WTC11 (cell line): ENCODE measurements around the gene SPG21. TPM values are rescaled to one million over a fixed set of nuclear protein-coding genes. Genes with fewer than 3 reads are reported as not detected.

Experiments
- ATAC-seq: fragments of 200-7000 bp; cut with Tn5 transposase; 2 replicates; pipeline ENCODE4 v1.10.0; 2021; ENCODE audit warnings: mild to moderate bottlenecking, moderate library complexity
- CTCF ChIA-PET: fragments of 300-600 bp; sonication (Branson Sonifier 250); formaldehyde crosslinking; loops from one replicate; lab custom pipeline; 2021; ENCODE audit warnings: antibody characterized with exemption; lab: Charles Lee
- POLR2A ChIA-PET: fragments of 350-600 bp; sonication (Branson Sonifier 250); formaldehyde crosslinking; loops from one replicate; lab custom pipeline; 2021; ENCODE audit warnings: antibody characterized with exemption; lab: Charles Lee
- DNase-seq: peaks from one replicate; pipeline ENCODE4 v3.0.0; 2021; ENCODE audit warnings: low spot score
- H3K27ac Mint-ChIP-seq: 2 replicates; pipeline ENCODE4 v1.8.0; 2021; ENCODE audit warnings: mixed read lengths
- H3K27me3 Mint-ChIP-seq: 2 replicates; pipeline ENCODE4 v1.8.0; 2021; ENCODE audit warnings: low read depth, mild to moderate bottlenecking, moderate library complexity, mixed read lengths
- H3K36me3 Mint-ChIP-seq: 2 replicates; pipeline ENCODE4 v1.8.0; 2021; ENCODE audit warnings: mixed read lengths
- H3K4me1 Mint-ChIP-seq: 2 replicates; pipeline ENCODE4 v1.8.0; 2022; ENCODE audit warnings: mixed read lengths
- H3K4me3 Mint-ChIP-seq: 2 replicates; pipeline ENCODE4 v1.8.0; 2021; ENCODE audit warnings: mild to moderate bottlenecking, moderate library complexity, mixed read lengths
- H3K9me3 Mint-ChIP-seq: 2 replicates; pipeline ENCODE4 v1.8.0; 2021; ENCODE audit warnings: mixed read lengths
- ATF1 ChIP-seq: sonication (generic); formaldehyde crosslinking; IDR thresholded peaks from 2 replicates; pipeline ENCODE4 v1.8.1; 2023; ENCODE audit warnings: mild to moderate bottlenecking, moderate library complexity, missing genetic modification reagents
- CREB1 ChIP-seq: sonication (generic); formaldehyde crosslinking; IDR thresholded peaks from 2 replicates; pipeline ENCODE4 v1.8.0; 2023; ENCODE audit warnings: mild to moderate bottlenecking, missing genetic modification reagents
- ELF4 ChIP-seq: sonication (generic); formaldehyde crosslinking; IDR thresholded peaks from 2 replicates; pipeline ENCODE4 v1.8.1; 2022; ENCODE audit warnings: low read depth, mild to moderate bottlenecking, moderate library complexity, missing genetic modification reagents
- EMX1 ChIP-seq: fragments of 250-450 bp; sonication (Bioruptor Pico); IDR thresholded peaks from 2 replicates; pipeline ENCODE4 v1.8.0; 2021; ENCODE audit warnings: mild to moderate bottlenecking
- ETV6 ChIP-seq: sonication (generic); formaldehyde crosslinking; IDR thresholded peaks from 2 replicates; pipeline ENCODE4 v1.8.1; 2022; ENCODE audit warnings: mild to moderate bottlenecking, missing genetic modification reagents
- FOXK1 ChIP-seq: sonication (generic); formaldehyde crosslinking; IDR thresholded peaks from 2 replicates; pipeline ENCODE4 v1.8.0; 2022; ENCODE audit warnings: mild to moderate bottlenecking, moderate library complexity, missing genetic modification reagents
- NR3C1 ChIP-seq: sonication (generic); formaldehyde crosslinking; conservative IDR thresholded peaks from 2 replicates; pipeline ENCODE4 v1.8.1; 2023; ENCODE audit warnings: low read depth, mild to moderate bottlenecking, missing genetic modification reagents
- SMAD3 ChIP-seq: sonication (generic); formaldehyde crosslinking; IDR thresholded peaks from 2 replicates; pipeline ENCODE4 v1.8.0; 2022; ENCODE audit warnings: missing genetic modification reagents, mild to moderate bottlenecking, borderline replicate concordance
- SMAD4 ChIP-seq: sonication (generic); formaldehyde crosslinking; IDR thresholded peaks from 2 replicates; pipeline ENCODE4 v1.8.0; 2022; ENCODE audit warnings: mild to moderate bottlenecking, missing genetic modification reagents
- ZBTB21 ChIP-seq: sonication (generic); formaldehyde crosslinking; IDR thresholded peaks from 2 replicates; pipeline ENCODE4 v1.8.1; 2023; ENCODE audit warnings: mild to moderate bottlenecking, missing genetic modification reagents, borderline replicate concordance
- total RNA-seq: library from RNA; stranded (reverse); gene quantifications from 3 replicates; pipeline ENCODE4 v1.2.3, GENCODE V29; 2021
- TF ChIP-seq, protein P1 (sequence below): sonication (generic); formaldehyde crosslinking; IDR thresholded peaks from 2 replicates; pipeline ENCODE4 v1.8.0; 2023; ENCODE audit warnings: missing genetic modification reagents
- TF ChIP-seq, protein P2 (sequence below): sonication (generic); formaldehyde crosslinking; conservative IDR thresholded peaks from 2 replicates; pipeline ENCODE4 v1.8.1; 2022; ENCODE audit warnings: mild to moderate bottlenecking, missing genetic modification reagents
- TF ChIP-seq, protein P3 (sequence below): fragments of 250-450 bp; sonication (Bioruptor Pico); IDR thresholded peaks from 2 replicates; pipeline ENCODE4 v1.9.0; 2021; ENCODE audit warnings: mild to moderate bottlenecking
- TF ChIP-seq, protein P4 (sequence below): sonication (generic); formaldehyde crosslinking; IDR thresholded peaks from 2 replicates; pipeline ENCODE4 v1.8.0; 2023; ENCODE audit warnings: missing genetic modification reagents, mild to moderate bottlenecking, borderline replicate concordance
- TF ChIP-seq, protein P5 (sequence below): sonication (generic); formaldehyde crosslinking; IDR thresholded peaks from 2 replicates; pipeline ENCODE4 v1.8.1; 2022; ENCODE audit warnings: mild to moderate bottlenecking, missing genetic modification reagents, moderate library complexity, borderline replicate concordance
- TF ChIP-seq, protein P6 (sequence below): sonication (generic); formaldehyde crosslinking; IDR thresholded peaks from 2 replicates; pipeline ENCODE4 v1.8.1; 2023; ENCODE audit warnings: mild to moderate bottlenecking, missing genetic modification reagents

SPG21 gene
- total RNA-seq, 1 experiment from 2014 or later = 69.9 TPM

DNA sequence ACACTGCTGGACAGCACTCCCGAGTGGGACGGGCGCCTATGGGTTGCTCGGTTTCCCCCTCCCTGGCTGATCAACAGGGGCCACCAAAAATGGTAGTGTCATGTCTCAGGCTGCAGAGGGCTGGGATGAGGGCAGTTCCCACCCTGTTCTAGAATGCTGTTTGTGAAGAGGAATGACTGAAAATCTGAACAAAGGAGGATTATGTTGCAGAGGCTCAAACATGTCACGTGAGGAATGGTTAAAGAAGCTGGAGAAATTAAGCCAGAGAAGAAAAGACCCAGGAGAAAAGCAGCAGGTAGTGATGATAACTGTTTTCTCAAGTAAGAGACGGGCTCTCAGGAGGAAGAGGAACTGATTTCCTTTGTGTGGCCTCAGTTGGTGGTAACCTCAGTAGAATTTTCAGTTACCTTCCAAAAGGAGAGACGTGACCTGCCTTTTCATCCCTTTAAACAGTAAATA is 10.4 kb downstream of the SPG21 start (continued):
- TF ChIP-seq, protein P1, sequence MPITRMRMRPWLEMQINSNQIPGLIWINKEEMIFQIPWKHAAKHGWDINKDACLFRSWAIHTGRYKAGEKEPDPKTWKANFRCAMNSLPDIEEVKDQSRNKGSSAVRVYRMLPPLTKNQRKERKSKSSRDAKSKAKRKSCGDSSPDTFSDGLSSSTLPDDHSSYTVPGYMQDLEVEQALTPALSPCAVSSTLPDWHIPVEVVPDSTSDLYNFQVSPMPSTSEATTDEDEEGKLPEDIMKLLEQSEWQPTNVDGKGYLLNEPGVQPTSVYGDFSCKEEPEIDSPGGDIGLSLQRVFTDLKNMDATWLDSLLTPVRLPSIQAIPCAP (CRISPR knock-in tag) = no peak
- TF ChIP-seq, protein P2, sequence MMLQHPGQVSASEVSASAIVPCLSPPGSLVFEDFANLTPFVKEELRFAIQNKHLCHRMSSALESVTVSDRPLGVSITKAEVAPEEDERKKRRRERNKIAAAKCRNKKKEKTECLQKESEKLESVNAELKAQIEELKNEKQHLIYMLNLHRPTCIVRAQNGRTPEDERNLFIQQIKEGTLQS (CRISPR knock-in tag) = no peak
- no peak for TF ChIP-seq ELF4 (CRISPR knock-in tag)
- TF ChIP-seq NR3C1 (CRISPR knock-in tag) = no peak
- no peak for TF ChIP-seq FOXK1 (CRISPR knock-in tag)
- no peak for TF ChIP-seq EMX1 (CRISPR knock-in tag)
- TF ChIP-seq, protein P3, sequence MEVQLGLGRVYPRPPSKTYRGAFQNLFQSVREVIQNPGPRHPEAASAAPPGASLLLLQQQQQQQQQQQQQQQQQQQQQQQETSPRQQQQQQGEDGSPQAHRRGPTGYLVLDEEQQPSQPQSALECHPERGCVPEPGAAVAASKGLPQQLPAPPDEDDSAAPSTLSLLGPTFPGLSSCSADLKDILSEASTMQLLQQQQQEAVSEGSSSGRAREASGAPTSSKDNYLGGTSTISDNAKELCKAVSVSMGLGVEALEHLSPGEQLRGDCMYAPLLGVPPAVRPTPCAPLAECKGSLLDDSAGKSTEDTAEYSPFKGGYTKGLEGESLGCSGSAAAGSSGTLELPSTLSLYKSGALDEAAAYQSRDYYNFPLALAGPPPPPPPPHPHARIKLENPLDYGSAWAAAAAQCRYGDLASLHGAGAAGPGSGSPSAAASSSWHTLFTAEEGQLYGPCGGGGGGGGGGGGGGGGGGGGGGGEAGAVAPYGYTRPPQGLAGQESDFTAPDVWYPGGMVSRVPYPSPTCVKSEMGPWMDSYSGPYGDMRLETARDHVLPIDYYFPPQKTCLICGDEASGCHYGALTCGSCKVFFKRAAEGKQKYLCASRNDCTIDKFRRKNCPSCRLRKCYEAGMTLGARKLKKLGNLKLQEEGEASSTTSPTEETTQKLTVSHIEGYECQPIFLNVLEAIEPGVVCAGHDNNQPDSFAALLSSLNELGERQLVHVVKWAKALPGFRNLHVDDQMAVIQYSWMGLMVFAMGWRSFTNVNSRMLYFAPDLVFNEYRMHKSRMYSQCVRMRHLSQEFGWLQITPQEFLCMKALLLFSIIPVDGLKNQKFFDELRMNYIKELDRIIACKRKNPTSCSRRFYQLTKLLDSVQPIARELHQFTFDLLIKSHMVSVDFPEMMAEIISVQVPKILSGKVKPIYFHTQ (CRISPR knock-in tag) = no peak

DNA sequence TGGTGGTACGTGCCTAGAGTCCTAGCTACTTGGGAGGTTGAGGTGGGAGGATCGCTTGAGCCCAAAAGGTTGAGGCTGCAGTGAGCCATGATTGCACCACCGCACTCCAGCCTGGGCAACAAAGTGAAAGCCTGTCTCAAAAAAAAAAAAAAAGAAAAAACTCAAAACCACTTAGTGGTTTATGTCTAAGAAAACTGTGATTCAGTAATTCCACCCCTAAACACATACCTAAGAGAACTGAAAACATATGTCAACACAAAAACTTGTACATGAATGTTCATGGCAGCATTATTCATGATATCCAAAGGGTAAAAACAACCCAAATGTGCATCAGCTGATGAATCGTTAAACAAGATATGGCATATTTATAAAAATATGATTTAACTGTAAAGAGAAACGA is 14.3 kb downstream of the SPG21 start:
- Mint-ChIP-seq H3K27me3 (no peaks in the 10 kb centered on the region), H3K9me3 (no peaks in the 10 kb centered on the region), H3K4me1 (peaks cover 21% of the 10 kb centered on the region), H3K36me3 (peaks cover 38% of the 10 kb centered on the region), H3K4me3 (no peak overlapping the region), H3K27ac (no peak overlapping the region)
- ChIA-PET CTCF (no interaction called here), POLR2A (no interaction called here)
- ATAC-seq (no peak), DNase-seq (no peak)
- TF ChIP-seq, protein P4, sequence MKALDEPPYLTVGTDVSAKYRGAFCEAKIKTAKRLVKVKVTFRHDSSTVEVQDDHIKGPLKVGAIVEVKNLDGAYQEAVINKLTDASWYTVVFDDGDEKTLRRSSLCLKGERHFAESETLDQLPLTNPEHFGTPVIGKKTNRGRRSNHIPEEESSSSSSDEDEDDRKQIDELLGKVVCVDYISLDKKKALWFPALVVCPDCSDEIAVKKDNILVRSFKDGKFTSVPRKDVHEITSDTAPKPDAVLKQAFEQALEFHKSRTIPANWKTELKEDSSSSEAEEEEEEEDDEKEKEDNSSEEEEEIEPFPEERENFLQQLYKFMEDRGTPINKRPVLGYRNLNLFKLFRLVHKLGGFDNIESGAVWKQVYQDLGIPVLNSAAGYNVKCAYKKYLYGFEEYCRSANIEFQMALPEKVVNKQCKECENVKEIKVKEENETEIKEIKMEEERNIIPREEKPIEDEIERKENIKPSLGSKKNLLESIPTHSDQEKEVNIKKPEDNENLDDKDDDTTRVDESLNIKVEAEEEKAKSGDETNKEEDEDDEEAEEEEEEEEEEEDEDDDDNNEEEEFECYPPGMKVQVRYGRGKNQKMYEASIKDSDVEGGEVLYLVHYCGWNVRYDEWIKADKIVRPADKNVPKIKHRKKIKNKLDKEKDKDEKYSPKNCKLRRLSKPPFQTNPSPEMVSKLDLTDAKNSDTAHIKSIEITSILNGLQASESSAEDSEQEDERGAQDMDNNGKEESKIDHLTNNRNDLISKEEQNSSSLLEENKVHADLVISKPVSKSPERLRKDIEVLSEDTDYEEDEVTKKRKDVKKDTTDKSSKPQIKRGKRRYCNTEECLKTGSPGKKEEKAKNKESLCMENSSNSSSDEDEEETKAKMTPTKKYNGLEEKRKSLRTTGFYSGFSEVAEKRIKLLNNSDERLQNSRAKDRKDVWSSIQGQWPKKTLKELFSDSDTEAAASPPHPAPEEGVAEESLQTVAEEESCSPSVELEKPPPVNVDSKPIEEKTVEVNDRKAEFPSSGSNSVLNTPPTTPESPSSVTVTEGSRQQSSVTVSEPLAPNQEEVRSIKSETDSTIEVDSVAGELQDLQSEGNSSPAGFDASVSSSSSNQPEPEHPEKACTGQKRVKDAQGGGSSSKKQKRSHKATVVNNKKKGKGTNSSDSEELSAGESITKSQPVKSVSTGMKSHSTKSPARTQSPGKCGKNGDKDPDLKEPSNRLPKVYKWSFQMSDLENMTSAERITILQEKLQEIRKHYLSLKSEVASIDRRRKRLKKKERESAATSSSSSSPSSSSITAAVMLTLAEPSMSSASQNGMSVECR (CRISPR knock-in tag) = no peak
- TF ChIP-seq SMAD3 (CRISPR knock-in tag) (no peak), SMAD4 (CRISPR knock-in tag) (no peak), ETV6 (CRISPR knock-in tag) (no peak), CREB1 (CRISPR knock-in tag) (no peak), ZBTB21 (CRISPR knock-in tag) (no peak), ATF1 (CRISPR knock-in tag) (no peak)
- TF ChIP-seq, protein P5, sequence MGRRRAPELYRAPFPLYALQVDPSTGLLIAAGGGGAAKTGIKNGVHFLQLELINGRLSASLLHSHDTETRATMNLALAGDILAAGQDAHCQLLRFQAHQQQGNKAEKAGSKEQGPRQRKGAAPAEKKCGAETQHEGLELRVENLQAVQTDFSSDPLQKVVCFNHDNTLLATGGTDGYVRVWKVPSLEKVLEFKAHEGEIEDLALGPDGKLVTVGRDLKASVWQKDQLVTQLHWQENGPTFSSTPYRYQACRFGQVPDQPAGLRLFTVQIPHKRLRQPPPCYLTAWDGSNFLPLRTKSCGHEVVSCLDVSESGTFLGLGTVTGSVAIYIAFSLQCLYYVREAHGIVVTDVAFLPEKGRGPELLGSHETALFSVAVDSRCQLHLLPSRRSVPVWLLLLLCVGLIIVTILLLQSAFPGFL = no peak
- TF ChIP-seq, protein P6, sequence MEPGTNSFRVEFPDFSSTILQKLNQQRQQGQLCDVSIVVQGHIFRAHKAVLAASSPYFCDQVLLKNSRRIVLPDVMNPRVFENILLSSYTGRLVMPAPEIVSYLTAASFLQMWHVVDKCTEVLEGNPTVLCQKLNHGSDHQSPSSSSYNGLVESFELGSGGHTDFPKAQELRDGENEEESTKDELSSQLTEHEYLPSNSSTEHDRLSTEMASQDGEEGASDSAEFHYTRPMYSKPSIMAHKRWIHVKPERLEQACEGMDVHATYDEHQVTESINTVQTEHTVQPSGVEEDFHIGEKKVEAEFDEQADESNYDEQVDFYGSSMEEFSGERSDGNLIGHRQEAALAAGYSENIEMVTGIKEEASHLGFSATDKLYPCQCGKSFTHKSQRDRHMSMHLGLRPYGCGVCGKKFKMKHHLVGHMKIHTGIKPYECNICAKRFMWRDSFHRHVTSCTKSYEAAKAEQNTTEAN (CRISPR knock-in tag) = no peak
